ENCODE results near the gene GPR152.

The GPR152 gene

DNA sequence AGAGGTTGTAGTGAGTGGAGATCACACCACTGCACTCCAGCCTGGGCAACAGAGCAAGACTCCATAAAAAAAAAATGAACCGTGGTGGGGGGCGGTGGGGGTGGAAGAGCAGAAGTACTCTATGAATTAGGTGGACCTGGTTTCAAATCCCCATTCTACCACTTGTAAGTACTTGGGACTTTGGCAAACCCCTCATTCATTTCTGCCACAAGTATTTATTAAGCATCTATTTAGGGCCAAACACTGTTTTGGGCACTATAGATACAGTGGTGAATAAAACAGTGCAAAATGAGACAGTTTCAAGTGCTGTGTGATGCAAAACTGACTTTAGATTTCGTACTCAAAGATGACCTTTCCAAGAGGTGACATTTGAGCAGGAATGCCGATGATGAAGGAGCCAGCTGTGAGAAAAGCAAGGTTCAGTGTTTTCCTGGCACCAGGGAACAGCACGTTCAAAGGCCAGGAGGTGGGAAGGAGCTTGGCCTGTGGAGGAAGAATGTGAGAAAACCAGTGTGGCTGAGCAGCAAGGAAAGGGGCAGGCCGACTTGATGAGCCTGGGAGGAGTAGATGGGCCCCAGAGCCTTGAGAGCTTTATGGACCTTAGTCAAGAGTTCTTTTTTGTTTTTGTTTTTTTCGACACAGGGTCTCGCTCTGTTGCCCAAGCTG lies 17.9 kb upstream of the GPR152 start:
- no peak for TF ChIP-seq ZFX (IDR thresholded peaks at IDR 0.05; ENCODE audit: borderline replicate concordance)
- TF ChIP-seq CTCF (IDR thresholded peaks at IDR 0.05), result no peak
- no peak overlapping the region for H3K27ac ChIP-seq

DNA sequence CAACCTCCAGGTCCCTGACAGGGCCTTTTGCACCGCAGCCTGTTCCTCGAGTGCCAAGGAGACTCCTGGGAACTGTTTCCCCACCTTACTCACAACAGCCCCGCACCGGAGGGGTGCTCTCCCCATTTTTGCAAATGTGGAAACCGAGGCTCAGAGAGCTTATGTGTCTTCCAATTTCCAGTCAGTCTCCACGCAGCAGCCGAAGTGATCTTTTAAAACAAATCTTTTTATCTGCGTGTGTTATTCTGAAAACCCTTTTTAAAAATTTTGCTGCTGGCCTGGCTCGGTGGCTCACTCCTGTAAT lies 16.9 kb upstream of the GPR152 start:
- H3K27ac ChIP-seq, result peak overlapping the region; percentile 98
- TF ChIP-seq CTCF (IDR thresholded peaks at IDR 0.05) (peak; percentile 40; the same call in 1 of the 2 replicates), ZFX (IDR thresholded peaks at IDR 0.05; ENCODE audit: borderline replicate concordance) (no peak)

GRCh38 chr11:67468759-67469507 lies 16.4 kb upstream of the GPR152 start, which contains the start of gene TMEM134:
TSS of gene TMEM134 (minus strand) at chr11:67469251. CDS start at chr11:67469192, 59 bp downstream.
- H3K27ac ChIP-seq, result peak within 1 kb of the TSS; percentile 98
- TF ChIP-seq ZFX (IDR thresholded peaks at IDR 0.05; ENCODE audit: borderline replicate concordance) (no peak), CTCF (IDR thresholded peaks at IDR 0.05) (peak; percentile 72)

- TF ChIP-seq CTCF (IDR thresholded peaks at IDR 0.05) (no peak), ZFX (IDR thresholded peaks at IDR 0.05; ENCODE audit: borderline replicate concordance) (no peak)
- H3K27ac ChIP-seq, result peak overlapping the region; percentile 98
These were observed 15.9 kb upstream of the GPR152 start for GRCh38 chr11:67468456-67468758.

DNA sequence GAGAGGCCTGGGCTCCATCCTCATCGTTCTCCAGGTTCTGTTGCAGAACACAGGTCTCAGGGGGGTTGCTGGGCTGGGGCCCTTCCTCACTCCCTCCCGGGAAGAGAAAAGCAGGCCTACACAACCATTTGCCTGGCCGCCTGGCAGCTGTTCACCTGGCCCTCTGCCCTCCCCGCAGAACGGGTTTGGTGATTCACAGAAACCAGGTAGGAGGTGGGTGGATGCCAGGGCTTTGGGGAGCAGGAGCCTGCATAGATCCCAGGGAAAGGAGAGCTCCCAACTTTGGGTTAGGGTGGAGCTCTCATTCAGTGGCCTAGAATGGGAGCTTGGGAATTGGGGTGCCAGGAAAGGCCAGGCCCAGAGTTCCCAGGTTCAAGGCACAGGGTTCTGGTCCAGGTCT lies 15.5 kb upstream of the GPR152 start:
- peak overlapping the region; percentile 98 for H3K27ac ChIP-seq
- TF ChIP-seq ZFX (IDR thresholded peaks at IDR 0.05; ENCODE audit: borderline replicate concordance) (no peak), CTCF (IDR thresholded peaks at IDR 0.05) (no peak)

DNA sequence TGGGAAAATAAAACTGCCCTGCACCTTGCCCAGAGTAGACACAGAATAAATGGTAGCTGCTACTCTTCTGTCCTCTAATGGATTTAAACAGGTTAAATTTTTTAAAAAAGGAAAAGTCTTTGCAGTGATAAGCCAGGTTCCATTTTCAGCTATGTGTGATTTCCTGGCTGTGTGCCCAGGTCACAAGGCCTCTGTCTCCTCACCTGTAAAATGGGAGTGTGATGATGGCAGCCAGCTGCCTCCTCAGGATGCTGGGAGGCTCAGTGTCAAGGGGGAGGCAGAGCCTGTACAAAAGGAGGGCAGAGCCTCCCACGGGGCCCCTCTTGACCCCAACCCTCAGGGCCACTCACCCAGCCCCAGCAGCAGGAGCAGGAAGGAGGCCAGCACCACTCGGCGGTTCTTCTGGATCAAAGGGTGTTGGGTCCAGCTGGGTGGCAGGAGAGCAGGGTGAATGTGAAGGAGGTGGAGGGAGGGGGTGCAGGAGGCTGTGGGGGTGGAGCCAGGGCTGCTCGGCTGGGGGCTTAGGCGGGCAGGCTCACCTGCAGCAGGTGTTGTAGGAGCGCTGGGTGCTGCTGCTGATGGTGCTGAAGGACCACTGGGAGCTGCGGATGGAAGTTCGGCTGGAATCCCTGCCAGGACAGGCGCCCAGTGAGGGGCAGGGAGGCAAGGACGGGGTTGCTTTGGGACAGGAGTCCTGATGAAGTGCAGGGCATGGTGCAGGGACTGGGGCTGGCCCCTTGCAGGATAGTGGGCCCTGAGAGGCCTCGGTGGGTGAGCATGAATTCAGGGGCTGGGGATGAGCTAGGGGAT lies 14.6 kb upstream of the GPR152 start:
- H3K27ac ChIP-seq, result peak overlapping the region; percentile 98
- TF ChIP-seq ZFX (IDR thresholded peaks at IDR 0.05; ENCODE audit: borderline replicate concordance), result no peak
- no peak for TF ChIP-seq CTCF (IDR thresholded peaks at IDR 0.05)
